BLaER1 (cell line): Measurements from ENCODE around the gene EIF6.
A peak's percentile ranks its signal among the peaks of the same experiment; 100 is the strongest.

ENCODE experiments used
- H3K27ac ChIP-seq: shearing (Covaris generic); formaldehyde crosslinking; 2 replicates; pipeline ENCODE4 v1.8.1; 2022
- H3K27me3 ChIP-seq: shearing (Covaris generic); formaldehyde crosslinking; 2 replicates; pipeline ENCODE4 v1.8.1; 2022
- H3K36me3 ChIP-seq: shearing (Covaris generic); formaldehyde crosslinking; 2 replicates; pipeline ENCODE4 v1.8.1; 2022
- H3K4me1 ChIP-seq: shearing (Covaris generic); formaldehyde crosslinking; 2 replicates; pipeline ENCODE4 v1.8.1; 2022
- H3K4me2 ChIP-seq: shearing (Covaris generic); formaldehyde crosslinking; 2 replicates; pipeline ENCODE4 v1.8.1; 2022
- H3K4me3 ChIP-seq: shearing (Covaris generic); formaldehyde crosslinking; 2 replicates; pipeline ENCODE4 v1.8.1; 2022
- H3K9ac ChIP-seq: shearing (Covaris generic); formaldehyde crosslinking; 2 replicates; pipeline ENCODE4 v1.8.1; 2022
- H3K9me3 ChIP-seq: shearing (Covaris generic); formaldehyde crosslinking; 2 replicates; pipeline ENCODE4 v1.8.1; 2022
- H4K20me1 ChIP-seq: shearing (Covaris generic); formaldehyde crosslinking; 2 replicates; pipeline ENCODE4 v1.8.1; 2022
- Cebpa-rat ChIP-seq: shearing (Covaris generic); IDR thresholded peaks from 2 replicates; pipeline ENCODE4 v1.8.1; 2022

Gene EIF6

GRCh38 chr20:35312318-35312717 is 27.7 kb upstream of the EIF6 start:
- Histone ChIP-seq H3K4me3 (no peak overlapping the region), H3K36me3 (peaks cover 54% of the 10 kb centered on the region), H3K4me2 (no peak overlapping the region), H3K27ac (no peak overlapping the region), H3K9me3 (no peaks in the 10 kb centered on the region), H3K27me3 (no peaks in the 10 kb centered on the region), H3K4me1 (peaks cover 10% of the 10 kb centered on the region), H3K9ac (no peak overlapping the region), H4K20me1 (no peaks in the 10 kb centered on the region)
- no peak for TF ChIP-seq Cebpa-rat

- H3K4me2 ChIP-seq, result no peak overlapping the region
- peaks cover 10% of the 10 kb centered on the region for H3K4me1 ChIP-seq
These were observed 27.2 kb upstream of the EIF6 start for GRCh38 chr20:35311822-35312221.

DNA sequence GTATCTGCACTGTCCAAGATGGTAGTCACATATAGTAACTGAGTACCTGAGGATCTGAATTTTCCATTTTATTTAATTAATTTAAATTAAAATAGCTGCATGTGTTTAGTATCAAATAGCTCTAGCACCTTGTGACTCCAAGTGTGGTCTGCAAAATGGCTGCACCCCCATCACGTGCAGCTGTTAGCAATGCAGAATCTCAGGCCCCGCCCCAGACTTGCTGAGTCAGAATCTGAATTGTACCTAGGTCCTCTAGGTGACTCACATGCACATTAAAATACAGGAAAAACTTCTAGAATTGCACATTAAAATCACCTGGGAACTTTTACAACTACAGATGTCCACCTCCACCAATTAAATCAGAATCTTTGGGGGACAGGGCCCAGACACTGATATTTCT is 26.8 kb upstream of the EIF6 start:
- Histone ChIP-seq H3K27ac (no peak overlapping the region), H3K9me3 (no peaks in the 10 kb centered on the region), H3K4me1 (peaks cover 10% of the 10 kb centered on the region), H4K20me1 (no peaks in the 10 kb centered on the region), H3K9ac (no peak overlapping the region), H3K4me3 (no peak overlapping the region), H3K27me3 (no peaks in the 10 kb centered on the region), H3K4me2 (no peak overlapping the region), H3K36me3 (peaks cover 58% of the 10 kb centered on the region)
- TF ChIP-seq Cebpa-rat, result no peak

More at GRCh38 chr20:35311822-35312221, 27.2 kb upstream of the EIF6 start:
- no peaks in the 10 kb centered on the region for H4K20me1 ChIP-seq
- H3K9ac ChIP-seq, result no peak overlapping the region
- no peaks in the 10 kb centered on the region for H3K9me3 ChIP-seq
- H3K27ac ChIP-seq, result no peak overlapping the region
- no peak for TF ChIP-seq Cebpa-rat
- peaks cover 54% of the 10 kb centered on the region for H3K36me3 ChIP-seq
- no peak overlapping the region for H3K4me3 ChIP-seq
- H3K27me3 ChIP-seq, result no peaks in the 10 kb centered on the region

- no peak for TF ChIP-seq Cebpa-rat
- Histone ChIP-seq H3K27me3 (no peaks in the 10 kb centered on the region), H3K9me3 (no peaks in the 10 kb centered on the region), H4K20me1 (no peaks in the 10 kb centered on the region), H3K27ac (no peak overlapping the region), H3K4me1 (peaks cover 10% of the 10 kb centered on the region), H3K4me3 (no peak overlapping the region), H3K36me3 (peaks cover 57% of the 10 kb centered on the region), H3K9ac (no peak overlapping the region), H3K4me2 (peak overlapping the region; percentile 0; the same call in 1 of the 2 replicates)
These were observed 23.4 kb upstream of the EIF6 start for GRCh38 chr20:35307666-35308653.

DNA sequence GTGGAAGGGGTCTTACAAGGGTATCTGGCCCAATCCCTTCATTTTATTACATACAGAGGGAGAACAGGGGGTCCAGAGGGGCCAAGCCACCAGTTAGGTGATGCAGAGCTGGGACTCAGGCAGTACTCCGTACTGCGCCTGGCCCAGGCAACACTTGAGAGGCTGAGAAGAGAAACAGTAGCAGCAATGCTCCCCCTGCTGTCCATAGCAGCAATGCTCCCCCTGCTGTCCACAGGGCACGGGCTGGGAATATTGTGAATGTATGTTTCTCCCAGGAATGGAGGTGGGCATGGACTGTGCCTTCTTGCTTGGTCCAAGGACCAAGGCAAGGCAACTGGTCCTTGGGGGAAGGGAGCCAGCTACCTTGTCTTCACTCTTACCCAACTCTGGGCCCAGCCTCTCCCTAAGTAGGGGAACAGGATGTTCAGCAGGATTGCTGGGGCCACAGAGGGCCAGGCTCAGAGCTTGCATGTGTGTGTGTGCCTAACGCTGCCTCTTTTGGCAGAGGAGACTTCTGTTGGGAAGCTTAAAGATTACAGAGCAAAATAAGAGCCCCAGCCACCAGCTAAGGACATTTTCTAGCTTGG is 22.5 kb upstream of the EIF6 start:
- Histone ChIP-seq H3K36me3 (peaks cover 59% of the 10 kb centered on the region), H3K4me1 (peaks cover 10% of the 10 kb centered on the region), H3K27ac (no peak overlapping the region), H3K9ac (no peak overlapping the region), H4K20me1 (no peaks in the 10 kb centered on the region), H3K27me3 (no peaks in the 10 kb centered on the region), H3K9me3 (no peaks in the 10 kb centered on the region), H3K4me2 (no peak overlapping the region), H3K4me3 (no peak overlapping the region)
- no peak for TF ChIP-seq Cebpa-rat

- Histone ChIP-seq H3K27me3 (no peaks in the 10 kb centered on the region), H3K4me2 (no peak overlapping the region)
- TF ChIP-seq Cebpa-rat, result no peak
These were observed 21.3 kb upstream of the EIF6 start for GRCh38 chr20:35305682-35306556.

DNA sequence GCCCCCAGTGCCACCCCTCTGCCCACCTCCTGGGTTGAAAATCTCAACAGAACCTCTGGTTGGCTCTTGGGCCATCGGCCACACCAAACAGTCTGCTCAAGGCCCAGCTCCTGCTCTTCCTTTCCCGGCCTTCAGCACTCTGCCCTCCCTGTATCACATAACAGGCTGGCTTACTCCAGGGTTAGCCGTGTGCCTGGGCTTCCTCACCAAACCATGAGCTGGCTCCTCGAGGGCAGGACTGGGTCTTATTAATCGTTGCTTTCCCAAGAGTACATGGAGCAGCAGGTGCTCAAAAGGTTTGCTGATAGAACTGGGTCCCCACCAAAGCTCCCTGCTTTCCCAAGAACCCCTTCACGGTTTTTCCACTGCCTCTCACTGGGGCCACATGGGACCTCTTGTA is 20.4 kb upstream of the EIF6 start:
- no peaks in the 10 kb centered on the region for H4K20me1 ChIP-seq
- H3K36me3 ChIP-seq, result peaks cover 50% of the 10 kb centered on the region
- H3K4me1 ChIP-seq, result peaks cover 10% of the 10 kb centered on the region
- H3K4me3 ChIP-seq, result no peak overlapping the region
- H3K27me3 ChIP-seq, result no peaks in the 10 kb centered on the region
- H3K4me2 ChIP-seq, result no peak overlapping the region
- H3K9me3 ChIP-seq, result no peaks in the 10 kb centered on the region
- H3K27ac ChIP-seq, result no peak overlapping the region
- TF ChIP-seq Cebpa-rat, result no peak
- H3K9ac ChIP-seq, result no peak overlapping the region

More at GRCh38 chr20:35305682-35306556, 21.3 kb upstream of the EIF6 start:
- H4K20me1 ChIP-seq, result no peaks in the 10 kb centered on the region
- H3K9me3 ChIP-seq, result no peaks in the 10 kb centered on the region
- peaks cover 10% of the 10 kb centered on the region for H3K4me1 ChIP-seq
- no peak overlapping the region for H3K27ac ChIP-seq
- H3K4me3 ChIP-seq, result no peak overlapping the region
- peaks cover 56% of the 10 kb centered on the region for H3K36me3 ChIP-seq
- H3K9ac ChIP-seq, result no peak overlapping the region

DNA sequence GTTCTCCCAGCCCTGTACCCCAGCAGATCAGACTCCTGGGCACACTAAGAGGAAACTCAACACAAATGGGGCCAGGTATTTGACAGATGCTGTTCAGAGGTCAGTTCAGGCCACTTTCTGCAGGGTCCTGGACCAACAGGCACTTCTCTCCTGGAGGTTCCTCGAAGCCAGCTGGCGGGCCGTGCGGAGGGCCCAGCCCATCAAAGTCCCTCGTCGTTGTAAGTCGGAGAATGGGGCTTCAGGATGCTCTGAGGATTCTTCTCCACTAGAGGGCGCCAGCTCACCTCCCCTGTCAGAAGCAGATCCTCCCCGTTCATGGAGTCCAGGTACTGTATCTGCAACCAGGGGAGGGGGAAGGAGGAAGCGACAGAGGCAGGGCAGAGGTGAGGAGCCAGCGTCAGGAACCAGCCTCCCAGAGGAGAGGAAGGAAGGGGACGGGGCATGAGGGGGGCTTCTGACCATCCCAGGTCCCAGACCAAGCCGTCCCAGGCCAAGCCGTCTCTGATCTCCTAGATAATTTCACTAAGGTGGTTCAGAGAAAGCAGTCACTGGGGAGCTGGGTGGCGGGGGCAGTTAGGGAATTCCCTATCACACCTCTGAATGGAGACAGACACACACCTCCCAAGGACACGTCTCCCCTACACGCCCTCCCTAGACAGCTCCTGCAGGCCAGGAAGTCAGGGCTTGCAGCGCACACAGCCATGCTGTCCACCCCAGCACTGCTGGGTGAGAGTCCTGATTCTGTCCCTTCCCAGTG is 19.3 kb upstream of the EIF6 start:
- peaks cover 10% of the 10 kb centered on the region for H3K4me1 ChIP-seq
- H3K36me3 ChIP-seq, result peaks cover 41% of the 10 kb centered on the region
- no peak overlapping the region for H3K9ac ChIP-seq
- no peak overlapping the region for H3K4me2 ChIP-seq
- H4K20me1 ChIP-seq, result no peaks in the 10 kb centered on the region
- no peak overlapping the region for H3K4me3 ChIP-seq
- no peak overlapping the region for H3K27ac ChIP-seq
- no peak for TF ChIP-seq Cebpa-rat
- no peaks in the 10 kb centered on the region for H3K27me3 ChIP-seq
- no peaks in the 10 kb centered on the region for H3K9me3 ChIP-seq

- no peak for TF ChIP-seq Cebpa-rat
- no peak overlapping the region for H3K4me3 ChIP-seq
- H3K36me3 ChIP-seq, result peaks cover 40% of the 10 kb centered on the region
- no peak overlapping the region for H3K27ac ChIP-seq
- H3K4me2 ChIP-seq, result no peak overlapping the region
- no peaks in the 10 kb centered on the region for H3K27me3 ChIP-seq
- H3K9ac ChIP-seq, result no peak overlapping the region
- no peaks in the 10 kb centered on the region for H3K9me3 ChIP-seq
- H3K4me1 ChIP-seq, result peaks cover 9% of the 10 kb centered on the region
- no peaks in the 10 kb centered on the region for H4K20me1 ChIP-seq
These were observed 18.8 kb upstream of the EIF6 start for GRCh38 chr20:35303382-35303734.
